Endodermal cell (in vitro differentiated cells): ENCODE results near the gene PIK3R5. TPM values are rescaled to one million over a fixed set of nuclear protein-coding genes. Genes with fewer than 3 reads are reported as not detected.

Experiments used
- DNase-seq: peaks from one replicate; pipeline ENCODE4 v3.0.0-alpha.2; 2017
- H3K27ac ChIP-seq: 2 replicates; pipeline ENCODE4 v1.5.1; 2013; ENCODE audit warnings: mild to moderate bottlenecking, low read depth, low read length, moderate library complexity
- H3K27me3 ChIP-seq: 2 replicates; pipeline ENCODE4 v1.6.1; 2013; ENCODE audit warnings: mild to moderate bottlenecking, low read length, moderate library complexity; ENCODE audit not compliant: insufficient read depth, control insufficient read depth, poor library complexity, severe bottlenecking
- H3K36me3 ChIP-seq: 2 replicates; pipeline ENCODE4 v1.7.0; 2013; ENCODE audit warnings: mild to moderate bottlenecking, low read length, moderate library complexity; ENCODE audit not compliant: control insufficient read depth, insufficient read depth
- H3K4me1 ChIP-seq: one replicate; pipeline ENCODE4 v1.7.0; 2013; ENCODE audit warnings: low read length; ENCODE audit not compliant: control insufficient read depth, insufficient read depth
- H3K4me3 ChIP-seq: 2 replicates; pipeline ENCODE4 v1.5.1; 2013; ENCODE audit warnings: mild to moderate bottlenecking, low read length, moderate library complexity
- H3K9ac ChIP-seq: 2 replicates; pipeline ENCODE4 v1.6.1; 2013; ENCODE audit warnings: mild to moderate bottlenecking, low read length, moderate library complexity; ENCODE audit not compliant: poor library complexity, severe bottlenecking; ENCODE audit errors: extremely low read depth
- H3K9me3 ChIP-seq: 2 replicates; pipeline ENCODE4 v1.6.1; 2013; ENCODE audit warnings: mild to moderate bottlenecking, low read length, moderate library complexity; ENCODE audit not compliant: control insufficient read depth
- H3K27ac Mint-ChIP-seq: 2 replicates; pipeline ENCODE4 v1.8.0; 2020; ENCODE audit warnings: mixed read lengths
- H3K27me3 Mint-ChIP-seq: 2 replicates; pipeline ENCODE4 v1.8.0; 2021; ENCODE audit warnings: mild to moderate bottlenecking, mixed read lengths; ENCODE audit not compliant: insufficient read depth
- H3K36me3 Mint-ChIP-seq: 2 replicates; pipeline ENCODE4 v1.8.0; 2020; ENCODE audit warnings: low read depth, mixed read lengths
- H3K4me1 Mint-ChIP-seq: 2 replicates; pipeline ENCODE4 v1.8.0; 2020; ENCODE audit warnings: mixed read lengths
- H3K4me3 Mint-ChIP-seq: 2 replicates; pipeline ENCODE4 v1.8.0; 2020; ENCODE audit warnings: mild to moderate bottlenecking, moderate library complexity, mixed read lengths
- H3K9me3 Mint-ChIP-seq: 2 replicates; pipeline ENCODE4 v1.8.0; 2020; ENCODE audit warnings: mild to moderate bottlenecking, mixed read lengths
- CTCF ChIP-seq: fragments of 200-600 bp; sonication (generic); conservative IDR thresholded peaks from 2 replicates; pipeline ENCODE4 v1.5.0; 2021; ENCODE audit warnings: antibody characterized with exemption, mild to moderate bottlenecking
- WGBS, 2 experiments: methylation state at CpG; one replicate each; pipeline versions ENCODE4 v1.1.5 to v1.1.7; 2013; ENCODE audit warnings: missing lambda C conversion rate in 2 of 2, mixed read lengths in 1 of 2; ENCODE audit not compliant: insufficient coverage in 1 of 2, insufficient read length in 1 of 2; 5-methylcytosine and 5-hydroxymethylcytosine counted together
- total RNA-seq, 2 donors: library from RNA; stranded (reverse); fragmentation: NEBNext Ultra II Directional in 1 of 2; extraction: Animal tissue kit (Norgen Biotek cat#: 25700) in 1 of 2; gene quantifications; 2 replicates in 1 of 2; 3 replicates in 1 of 2; pipeline ENCODE4 v1.2.1, GENCODE V29; 2021

Gene PIK3R5
- total RNA-seq, 2 donors from 2014 or later, result 10.4 to 37.0 TPM

DNA sequence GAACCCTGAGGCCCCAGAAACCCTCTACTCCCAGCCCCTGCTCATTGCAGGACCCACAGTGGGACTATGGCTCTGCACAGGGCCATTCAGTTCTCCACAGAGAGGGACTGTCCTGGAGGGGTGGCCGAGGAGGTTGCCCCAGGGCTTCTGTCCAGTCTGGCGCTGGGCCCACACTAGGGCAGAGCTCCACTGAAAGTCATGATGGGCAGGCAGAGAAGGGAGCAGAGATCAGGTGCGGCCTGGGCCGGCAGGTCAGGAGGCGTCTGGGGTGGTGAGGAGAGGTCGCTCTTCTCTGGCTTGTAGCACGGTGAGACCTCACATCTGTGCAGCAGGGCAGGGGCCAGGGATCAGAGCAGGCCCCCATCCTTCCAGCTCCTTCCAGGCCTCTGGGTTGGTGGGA, 85.0 kb downstream of the PIK3R5 start:
- H3K27ac ChIP-seq, result no peak overlapping the region
- H3K4me3 Mint-ChIP-seq, result no peak overlapping the region
- H3K36me3 Mint-ChIP-seq, result peaks cover 10% of the 10 kb centered on the region
- H3K4me3 ChIP-seq, result no peak overlapping the region
- H3K4me1 Mint-ChIP-seq, result peaks cover 18% of the 10 kb centered on the region
- H3K36me3 ChIP-seq, result peaks cover 6% of the 10 kb centered on the region
- no peaks in the 10 kb centered on the region for H3K27me3 ChIP-seq
- H3K27ac Mint-ChIP-seq, result no peak overlapping the region
- H3K27me3 Mint-ChIP-seq, result peaks cover 2% of the 10 kb centered on the region
- TF ChIP-seq CTCF, result no peak
- no peak overlapping the region for H3K9ac ChIP-seq
- H3K4me1 ChIP-seq, result peaks cover 9% of the 10 kb centered on the region
- DNase-seq, result no peak
- H3K9me3 Mint-ChIP-seq, result no peaks in the 10 kb centered on the region
- 91 to 94% methylated on average over 4 to 7 of the region's 7 CpGs for WGBS, 2 experiments
- H3K9me3 ChIP-seq, result no peaks in the 10 kb centered on the region

- H3K4me3 ChIP-seq, result no peak overlapping the region
- Mint-ChIP-seq H3K9me3 (no peaks in the 10 kb centered on the region), H3K36me3 (peaks cover 10% of the 10 kb centered on the region), H3K4me3 (no peak overlapping the region), H3K27ac (peak overlapping the region; percentile 63), H3K4me1 (peaks cover 25% of the 10 kb centered on the region), H3K27me3 (peaks cover 2% of the 10 kb centered on the region)
- 83 to 85% methylated on average over 5 to 7 of the region's 7 CpGs for WGBS, 2 experiments
- H3K27ac ChIP-seq, result no peak overlapping the region
- peaks cover 9% of the 10 kb centered on the region for H3K4me1 ChIP-seq
- no peaks in the 10 kb centered on the region for H3K9me3 ChIP-seq
- H3K9ac ChIP-seq, result no peak overlapping the region
- no peak for DNase-seq
- H3K27me3 ChIP-seq, result no peaks in the 10 kb centered on the region
- TF ChIP-seq CTCF, result no peak
- peaks cover 6% of the 10 kb centered on the region for H3K36me3 ChIP-seq
Measured at GRCh38 chr17:8879410-8879809, 86.1 kb downstream of the PIK3R5 start.

DNA sequence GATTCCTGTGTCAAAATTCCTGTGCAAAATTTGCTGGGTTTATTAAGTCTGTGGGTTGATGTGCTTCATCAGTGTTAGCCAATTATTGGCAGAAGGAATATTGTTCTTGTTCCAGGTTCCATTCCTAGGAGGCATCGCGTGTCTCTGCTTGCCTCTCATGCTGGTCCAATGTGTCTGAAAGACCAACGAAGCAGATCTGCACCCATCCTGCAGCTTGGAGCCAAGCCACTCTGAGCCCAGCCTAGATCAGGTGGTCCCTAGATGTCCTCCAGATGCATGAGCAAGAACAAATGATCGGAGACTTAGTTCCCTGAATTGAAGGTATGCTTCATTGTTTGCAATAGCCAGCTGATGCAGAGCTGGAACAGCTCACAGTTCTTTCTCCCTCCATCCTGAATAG, 87.5 kb downstream of the PIK3R5 start:
- no peak overlapping the region for H3K27ac ChIP-seq
- Mint-ChIP-seq H3K9me3 (no peaks in the 10 kb centered on the region), H3K27ac (no peak overlapping the region), H3K27me3 (peaks cover 2% of the 10 kb centered on the region), H3K4me3 (no peak overlapping the region), H3K4me1 (peaks cover 38% of the 10 kb centered on the region), H3K36me3 (peaks cover 2% of the 10 kb centered on the region)
- H3K36me3 ChIP-seq, result peaks cover 6% of the 10 kb centered on the region
- no peaks in the 10 kb centered on the region for H3K27me3 ChIP-seq
- 87 to 100% methylated on average over 3 to 4 of the region's 4 CpGs for WGBS, 2 experiments
- H3K9me3 ChIP-seq, result no peaks in the 10 kb centered on the region
- no peak for DNase-seq
- no peak overlapping the region for H3K4me3 ChIP-seq
- no peak for TF ChIP-seq CTCF
- peaks cover 22% of the 10 kb centered on the region for H3K4me1 ChIP-seq
- H3K9ac ChIP-seq, result no peak overlapping the region
